H1 (cell line): ENCODE results near the gene RAET1E.

Experiments used
- BACH1 ChIP-seq: IDR thresholded peaks from 2 replicates; pipeline ENCODE4 v1.6.1; 2012; ENCODE audit warnings: low read length, improper control_type of control experiment
- EP300 ChIP-seq, 2 experiments: IDR thresholded peaks; 1 replicate in 1 of 2; 2 replicates in 1 of 2; pipeline ENCODE4 v1.6.1; 2011 to 2012; ENCODE audit warnings: low read depth in 2 of 2, low read length in 2 of 2, mild to moderate bottlenecking in 2 of 2, borderline replicate concordance in 1 of 2, inconsistent platforms in 1 of 2, moderate library complexity in 1 of 2
- EZH2 ChIP-seq: fragments of 200-600 bp; sonication (generic); IDR thresholded peaks from 2 replicates; pipeline ENCODE4 v1.7.1; 2012; ENCODE audit warnings: low read depth, mild to moderate bottlenecking, moderate library complexity, low read length, inconsistent platforms; ENCODE audit not compliant: severe bottlenecking
- GABPA ChIP-seq: IDR thresholded peaks from 2 replicates; pipeline ENCODE4 v1.6.1; 2011; ENCODE audit warnings: mild to moderate bottlenecking, low read length, moderate library complexity, borderline replicate concordance; ENCODE audit not compliant: insufficient read depth
- POLR2AphosphoS5 ChIP-seq: IDR thresholded peaks from 2 replicates; pipeline ENCODE4 v1.6.1; 2011; ENCODE audit warnings: low read depth, low read length
- RBBP5 ChIP-seq: IDR thresholded peaks from 2 replicates; pipeline ENCODE4 v1.7.1; 2012; ENCODE audit warnings: low read depth, mild to moderate bottlenecking, inconsistent platforms, low read length, moderate library complexity, borderline replicate concordance
- TF ChIP-seq, protein P1 (sequence below), 3 experiments: IDR thresholded peaks; 1 replicate in 2 of 3; 2 replicates in 1 of 3; pipeline versions ENCODE4 v1.5.1 to v1.6.1; 2011; ENCODE audit warnings: low read length in 3 of 3, mild to moderate bottlenecking in 3 of 3, inconsistent platforms in 2 of 3, low read depth in 1 of 3, moderate library complexity in 1 of 3; ENCODE audit not compliant: insufficient read depth in 1 of 3; ENCODE audit errors: control extremely low read depth in 1 of 3

DNA sequence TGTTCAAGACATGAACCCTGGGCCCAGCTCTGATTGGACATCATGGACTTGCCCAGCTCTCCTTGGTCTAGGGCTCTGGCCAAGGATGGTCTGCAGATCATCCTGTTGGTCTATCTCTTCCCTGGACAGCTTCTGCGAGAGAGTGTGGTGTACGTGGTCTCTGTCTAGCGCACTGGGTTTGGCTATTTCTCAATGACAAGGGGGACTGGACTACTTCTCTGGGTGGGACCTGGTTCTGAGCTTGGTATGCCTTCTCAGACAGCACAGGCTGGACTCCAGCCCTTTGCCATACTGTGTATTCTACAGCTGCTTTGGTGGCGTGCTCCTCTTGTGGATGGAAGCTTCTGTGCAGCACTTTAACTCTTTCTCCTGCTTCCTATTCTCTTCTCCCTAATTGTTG is 8.5 kb upstream of the RAET1E start:
- TF ChIP-seq POLR2AphosphoS5 = no peak
- TF ChIP-seq, protein P1, sequence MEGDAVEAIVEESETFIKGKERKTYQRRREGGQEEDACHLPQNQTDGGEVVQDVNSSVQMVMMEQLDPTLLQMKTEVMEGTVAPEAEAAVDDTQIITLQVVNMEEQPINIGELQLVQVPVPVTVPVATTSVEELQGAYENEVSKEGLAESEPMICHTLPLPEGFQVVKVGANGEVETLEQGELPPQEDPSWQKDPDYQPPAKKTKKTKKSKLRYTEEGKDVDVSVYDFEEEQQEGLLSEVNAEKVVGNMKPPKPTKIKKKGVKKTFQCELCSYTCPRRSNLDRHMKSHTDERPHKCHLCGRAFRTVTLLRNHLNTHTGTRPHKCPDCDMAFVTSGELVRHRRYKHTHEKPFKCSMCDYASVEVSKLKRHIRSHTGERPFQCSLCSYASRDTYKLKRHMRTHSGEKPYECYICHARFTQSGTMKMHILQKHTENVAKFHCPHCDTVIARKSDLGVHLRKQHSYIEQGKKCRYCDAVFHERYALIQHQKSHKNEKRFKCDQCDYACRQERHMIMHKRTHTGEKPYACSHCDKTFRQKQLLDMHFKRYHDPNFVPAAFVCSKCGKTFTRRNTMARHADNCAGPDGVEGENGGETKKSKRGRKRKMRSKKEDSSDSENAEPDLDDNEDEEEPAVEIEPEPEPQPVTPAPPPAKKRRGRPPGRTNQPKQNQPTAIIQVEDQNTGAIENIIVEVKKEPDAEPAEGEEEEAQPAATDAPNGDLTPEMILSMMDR (IDR thresholded peaks at IDR 0.05; ENCODE audit: control extremely low read depth in 1 of 3, insufficient read depth in 1 of 3, low read depth in 1 of 3, low read length in 3 of 3) = no peak
- no peak for TF ChIP-seq RBBP5
- TF ChIP-seq EP300 (IDR thresholded peaks at IDR 0.05; ENCODE audit: borderline replicate concordance in 1 of 2, low read depth in 2 of 2, low read length in 2 of 2) = no peak
- TF ChIP-seq BACH1 = no peak
- TF ChIP-seq GABPA = no peak
- no peak for TF ChIP-seq EZH2
